GM19238 (cell line): ENCODE results near the gene RBM44.

Source experiments
- DNase-seq: peaks from one replicate; pipeline ENCODE4 v3.0.0; 2011; ENCODE audit warnings: low spot score; ENCODE audit not compliant: insufficient read length

RBM44 gene

GRCh38 chr2:237885931-237886684, 87.5 kb downstream of the RBM44 start:
- no peak for DNase-seq

GRCh38 chr2:237886685-237887481, 88.3 kb downstream of the RBM44 start:
- DNase-seq: no peak

GRCh38 chr2:237888389-237888788, 89.8 kb downstream of the RBM44 start:
- no peak for DNase-seq

GRCh38 chr2:237889016-237889415, 90.4 kb downstream of the RBM44 start:
- no peak for DNase-seq

- no peak for DNase-seq
Measured at GRCh38 chr2:237889811-237890210, 91.2 kb downstream of the RBM44 start.
